T follicular helper cell (primary cell): ENCODE data around the gene ERLEC1.
"Not testable (repeated sequence)": the region's sequence is repeated elsewhere in the genome, so short reads cannot be mapped to it uniquely, and the experiment has no call there.

ENCODE experiments used
- DNase-seq: peaks from one replicate; pipeline ENCODE4 v3.0.0-alpha.2; 2020; ENCODE audit warnings: low read depth
- total RNA-seq, 2 experiments: gene quantifications; one replicate each; lab custom pipeline; 2026; lab: John Stamatoyannopoulos, UW

The ERLEC1 gene
- total RNA-seq: 58.2 to 60.7 reads per million in 2 experiments

DNA sequence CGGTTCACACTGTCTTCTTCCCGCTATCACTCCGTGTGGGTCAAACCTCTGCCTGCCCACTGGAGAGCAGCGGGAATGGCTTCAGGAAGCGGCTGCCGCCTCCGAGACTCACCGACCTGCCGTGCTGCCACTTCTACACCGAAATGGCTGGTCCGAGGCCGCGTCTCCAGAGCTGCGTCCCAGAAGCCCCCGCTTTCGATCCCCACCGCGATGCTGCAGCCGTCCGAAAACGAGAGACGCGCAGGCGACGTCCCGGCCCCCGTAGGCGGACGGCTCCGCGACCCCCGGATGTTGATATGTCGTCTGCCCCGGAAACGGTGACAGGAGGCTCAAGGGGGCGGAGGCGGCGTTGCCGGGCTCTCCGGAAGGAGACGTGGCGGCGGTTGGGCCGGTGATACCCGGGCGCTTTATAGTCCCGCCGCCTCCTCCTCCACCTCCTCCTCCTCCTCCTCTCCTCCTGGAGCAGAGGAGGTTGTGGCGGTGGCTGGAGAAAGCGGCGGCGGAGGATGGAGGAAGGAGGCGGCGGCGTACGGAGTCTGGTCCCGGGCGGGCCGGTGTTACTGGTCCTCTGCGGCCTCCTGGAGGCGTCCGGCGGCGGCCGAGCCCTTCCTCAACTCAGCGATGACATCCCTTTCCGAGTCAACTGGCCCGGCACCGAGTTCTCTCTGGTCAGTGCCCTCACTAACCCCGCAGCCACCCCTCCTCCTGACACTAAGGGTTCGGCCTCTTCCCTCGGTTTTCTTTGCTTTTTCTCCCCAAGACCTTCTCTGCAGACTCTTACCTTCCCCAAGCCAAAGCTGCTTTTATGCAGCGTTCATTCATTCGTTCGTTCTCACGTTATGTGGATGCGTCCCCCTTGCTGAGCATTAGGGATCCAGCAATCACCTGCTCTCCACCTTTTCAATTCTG lies at the start of gene ERLEC1, which contains the start of gene ASB3:
Gene ERLEC1, plus strand, starts transcription at position 340 of the 909 bp plus-strand sequence. Its CDS starts 167 bp downstream, at position 507.
Gene ASB3, minus strand, starts transcription at position 249 of the 909 bp plus-strand sequence. CDS start 21,381 bp downstream, outside the sequence.
- peak; percentile 79 for DNase-seq

DNA sequence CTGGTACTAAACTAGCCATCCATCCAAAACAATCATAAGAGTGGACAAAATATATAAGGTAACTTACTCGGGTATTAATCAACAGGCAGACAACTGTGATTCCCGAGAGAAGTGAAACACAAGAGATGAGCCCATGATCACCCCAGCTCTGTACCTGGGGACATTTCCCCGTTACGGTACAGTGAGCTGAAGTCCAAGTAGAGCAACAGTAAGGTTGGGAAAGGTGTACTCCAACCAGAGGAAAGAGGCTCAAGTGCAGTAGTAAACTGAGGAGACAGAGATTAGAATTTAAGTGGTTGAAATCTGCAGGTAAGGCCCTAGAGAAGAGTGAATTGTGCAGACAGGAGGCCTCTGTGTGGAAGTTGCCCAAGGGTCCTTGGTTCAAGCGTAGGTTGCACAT lies 49.8 kb upstream of the ERLEC1 start:
- DNase-seq: no peak

DNA sequence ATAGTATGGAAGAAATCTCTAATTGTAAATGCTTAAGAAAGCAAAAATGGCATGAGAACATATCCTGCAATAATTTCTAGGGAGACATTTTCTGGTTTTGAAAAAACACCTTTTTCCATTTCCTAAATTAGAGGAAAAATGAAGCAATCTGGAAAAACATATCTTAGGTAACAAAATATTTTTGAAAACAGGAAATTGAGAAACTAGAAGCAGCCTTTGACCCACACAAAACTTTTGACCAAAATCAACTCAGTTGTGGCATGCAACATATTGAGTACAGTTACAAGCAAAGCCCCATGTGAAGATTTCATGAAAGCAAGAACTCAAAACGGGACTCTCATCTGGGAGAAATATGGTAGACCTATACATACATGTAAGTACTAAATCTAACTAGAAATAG lies 47.8 kb upstream of the ERLEC1 start:
- DNase-seq: no peak

DNA sequence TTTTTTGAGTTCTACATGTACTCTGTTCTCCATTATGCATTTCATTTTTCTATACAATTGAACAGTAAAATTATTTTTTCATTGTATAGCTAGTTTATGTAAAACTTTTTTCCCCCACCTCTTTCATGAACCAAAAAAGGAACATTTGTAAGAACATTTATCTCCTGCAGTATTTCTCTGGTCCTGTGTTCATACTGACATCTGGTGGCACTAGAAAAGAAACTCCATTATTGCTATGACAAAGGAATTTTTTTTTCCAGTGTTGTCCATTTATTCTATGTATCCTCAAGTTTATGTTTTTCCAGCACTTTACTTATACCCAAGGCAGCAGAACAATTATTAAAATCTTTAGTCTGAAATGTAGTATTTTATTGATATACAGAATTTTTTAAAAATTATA lies 46.7 kb upstream of the ERLEC1 start:
- no peak for DNase-seq

DNA sequence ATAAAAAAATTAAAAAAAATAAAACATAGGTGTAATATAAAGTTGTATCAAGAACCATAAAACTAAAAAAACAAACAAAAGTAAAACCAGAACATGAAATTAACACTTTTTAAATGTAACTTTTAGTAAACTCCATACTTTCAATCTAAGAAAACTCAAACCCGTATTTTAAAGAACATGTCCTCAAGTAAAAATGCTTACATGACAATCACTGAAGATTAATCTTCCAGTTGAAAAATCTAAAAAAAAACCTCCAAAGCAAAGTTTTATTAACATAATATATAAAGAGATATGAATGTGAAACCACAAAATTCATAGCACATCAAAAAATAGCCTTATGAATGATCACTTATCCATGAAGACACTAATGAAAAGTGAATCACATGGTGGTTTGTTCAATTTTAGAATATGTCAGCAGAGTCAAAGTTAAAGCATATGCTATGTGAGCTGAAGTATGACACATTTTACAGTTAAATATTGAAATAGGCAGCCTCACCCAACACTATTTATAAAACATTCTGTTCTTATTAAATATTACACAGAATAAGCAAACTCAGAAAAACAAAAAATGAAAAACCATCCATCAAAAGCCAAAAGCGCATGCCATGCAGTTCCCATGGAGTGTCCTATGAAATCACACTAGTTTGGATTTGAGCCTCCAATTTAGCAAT lies 42.3 kb upstream of the ERLEC1 start:
- DNase-seq: no peak

- DNase-seq: no peak
Observed at GRCh38 chr2:53750041-53750768, 36.6 kb upstream of the ERLEC1 start.

DNA sequence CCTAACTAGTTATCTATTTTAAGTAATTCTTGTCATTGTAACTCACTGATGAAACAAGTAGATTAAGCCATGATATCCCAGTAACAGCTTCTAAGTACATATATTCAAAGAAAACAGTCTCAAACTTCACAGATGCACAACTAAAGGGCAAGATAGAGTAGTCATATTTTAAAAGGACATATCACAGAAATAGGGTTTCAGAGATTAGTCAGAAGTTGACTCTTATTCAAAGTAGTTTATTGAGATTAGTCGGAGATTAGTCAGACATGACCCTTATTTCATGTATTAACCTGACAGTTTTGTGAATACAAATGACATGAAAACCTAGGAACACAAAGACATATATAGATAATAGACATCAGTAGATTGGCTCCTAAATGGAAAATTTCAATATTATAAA lies 35.1 kb upstream of the ERLEC1 start:
- no peak for DNase-seq

DNA sequence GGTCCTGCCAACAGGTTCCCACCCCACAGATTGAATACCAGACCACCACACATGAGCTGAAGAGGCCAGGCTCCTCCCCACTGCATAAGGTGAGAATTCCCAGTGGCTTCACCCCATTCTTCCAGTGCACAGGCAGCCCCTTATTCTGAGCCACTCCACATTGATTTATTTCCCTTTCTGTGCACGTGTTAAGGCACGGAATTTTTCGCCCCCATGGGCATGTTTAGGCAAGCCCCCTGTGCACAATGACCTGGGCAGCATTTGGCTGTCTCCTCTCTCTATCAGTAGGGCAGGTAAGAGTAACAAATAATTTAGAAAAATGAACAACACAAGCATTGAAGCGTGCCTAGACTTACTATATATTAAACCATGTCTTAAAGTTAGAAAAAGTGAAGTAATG lies 34.5 kb upstream of the ERLEC1 start:
- DNase-seq: no peak

DNA sequence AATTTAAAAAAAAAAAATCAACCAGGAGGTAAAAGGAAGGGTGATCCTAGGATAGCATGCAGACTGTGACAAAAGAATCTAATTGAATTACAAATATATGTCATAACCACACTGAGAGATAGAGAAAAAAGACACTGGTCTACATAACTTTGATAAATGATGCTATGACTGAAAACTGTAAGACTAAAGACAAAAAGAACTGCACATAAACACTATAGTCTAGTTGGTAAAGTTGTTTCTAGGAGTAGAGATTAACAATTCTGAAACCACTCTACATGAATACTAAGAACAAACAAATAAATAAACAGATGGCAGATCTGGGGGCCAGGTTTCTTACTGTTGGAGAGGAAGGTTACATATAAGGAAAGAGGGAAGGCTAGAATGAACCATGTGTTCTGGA lies 33.8 kb upstream of the ERLEC1 start:
- DNase-seq: no peak

GRCh38 chr2:53755121-53755520 lies 31.7 kb upstream of the ERLEC1 start:
- no peak for DNase-seq

DNA sequence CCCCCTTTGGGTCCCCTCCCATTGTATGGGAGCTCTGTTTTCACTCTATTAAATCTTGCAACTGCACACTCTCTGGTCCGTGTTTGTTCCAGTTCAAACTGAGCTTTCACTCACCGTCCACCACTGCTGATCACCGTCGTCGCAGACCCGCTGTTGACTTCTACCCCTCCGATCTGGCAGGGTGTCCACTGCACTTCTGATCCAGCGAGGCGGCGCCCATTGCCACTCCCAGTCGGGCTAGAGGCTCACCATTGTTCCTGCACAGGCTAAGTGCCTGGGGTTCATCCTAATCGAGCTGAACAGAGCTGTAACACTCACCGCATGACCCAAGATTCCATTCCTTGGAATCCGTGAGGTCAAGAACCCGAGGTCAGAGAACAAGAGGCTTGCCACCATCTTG lies 30.2 kb upstream of the ERLEC1 start:
- no peak for DNase-seq

DNA sequence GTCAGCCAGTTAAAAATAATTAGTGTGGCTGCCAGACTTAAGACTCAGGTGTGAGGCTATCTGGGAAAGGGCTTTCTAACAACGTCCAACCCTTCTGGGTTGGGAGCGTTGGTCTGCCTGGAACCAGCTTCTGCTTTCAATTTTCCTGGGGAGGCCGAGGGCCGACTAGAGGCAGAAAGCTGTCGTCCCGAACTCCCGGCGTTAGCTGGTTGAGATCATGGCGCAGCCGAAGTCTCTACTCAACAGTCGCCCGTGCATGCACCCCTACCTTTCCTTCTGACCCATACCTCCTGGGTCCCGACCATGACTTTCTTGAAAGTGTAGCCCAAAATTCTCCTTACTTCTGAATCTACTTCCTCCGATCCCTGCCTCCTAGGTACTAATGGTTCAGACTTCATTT lies 29.6 kb upstream of the ERLEC1 start:
- not testable (repeated sequence) for DNase-seq

DNA sequence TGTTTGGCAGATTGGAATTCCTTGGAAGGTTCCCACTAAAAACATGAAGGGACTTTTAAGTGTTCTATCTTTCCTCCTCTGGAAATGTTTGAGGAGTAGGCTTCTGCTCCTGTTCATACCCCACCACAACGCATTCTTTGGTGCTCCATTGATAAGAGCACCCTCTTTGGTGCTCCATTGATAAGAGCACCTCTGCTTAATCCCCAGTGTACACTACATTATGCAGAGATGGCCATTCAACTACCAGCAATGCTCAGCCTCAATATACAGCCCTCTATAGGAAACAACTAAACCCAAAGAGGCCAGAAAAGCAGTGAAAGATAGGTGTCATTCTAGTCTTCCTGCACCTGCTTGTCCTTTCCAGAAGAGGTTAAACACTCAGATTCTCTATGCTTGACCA lies 21.1 kb upstream of the ERLEC1 start:
- no peak for DNase-seq

DNA sequence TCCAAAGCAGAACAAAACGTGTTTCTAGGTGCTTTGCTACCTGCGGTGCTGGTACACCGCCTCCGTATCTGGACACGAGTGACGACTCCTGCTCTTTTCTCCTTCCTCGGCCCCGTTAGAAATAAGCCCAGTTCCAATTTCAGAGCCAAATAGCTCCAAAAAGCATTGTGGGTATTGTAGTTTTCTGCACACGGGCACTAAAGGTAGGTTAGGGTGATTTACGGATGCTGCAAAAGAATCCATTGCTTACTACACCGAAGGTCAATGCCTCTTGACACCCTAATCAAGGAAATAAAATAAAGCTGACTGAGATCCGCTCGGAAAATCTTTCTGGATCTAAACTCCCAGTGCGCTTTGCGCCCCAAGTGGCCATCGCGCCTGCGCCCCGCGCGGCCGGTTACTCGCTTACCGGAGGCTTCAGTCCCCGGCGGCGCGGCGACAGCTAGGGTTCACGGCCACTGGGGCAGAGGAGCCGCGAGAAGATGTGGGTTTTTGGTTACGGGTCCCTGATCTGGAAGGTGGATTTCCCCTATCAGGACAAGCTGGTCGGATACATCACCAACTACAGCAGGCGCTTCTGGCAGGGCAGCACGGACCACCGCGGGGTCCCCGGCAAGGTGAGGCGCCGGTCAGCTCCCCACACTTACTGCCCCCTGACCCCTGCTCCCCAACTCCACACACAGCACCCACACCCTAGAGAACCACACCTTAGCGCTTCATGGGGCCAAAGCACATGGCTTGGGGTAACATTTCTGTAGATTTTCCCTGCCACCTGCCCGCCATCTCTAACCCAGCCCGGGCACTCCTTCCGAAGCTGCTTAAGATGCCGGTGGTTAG lies 19.2 kb upstream of the ERLEC1 start, which contains the start of gene CHAC2:
Gene CHAC2, plus strand, starts transcription at position 400 of the 837 bp plus-strand sequence. Its CDS starts 83 bp downstream, at position 483.
- peak; percentile 74 for DNase-seq

- no peak for DNase-seq
Observed at GRCh38 chr2:53768242-53768542, 18.7 kb upstream of the ERLEC1 start.

DNA sequence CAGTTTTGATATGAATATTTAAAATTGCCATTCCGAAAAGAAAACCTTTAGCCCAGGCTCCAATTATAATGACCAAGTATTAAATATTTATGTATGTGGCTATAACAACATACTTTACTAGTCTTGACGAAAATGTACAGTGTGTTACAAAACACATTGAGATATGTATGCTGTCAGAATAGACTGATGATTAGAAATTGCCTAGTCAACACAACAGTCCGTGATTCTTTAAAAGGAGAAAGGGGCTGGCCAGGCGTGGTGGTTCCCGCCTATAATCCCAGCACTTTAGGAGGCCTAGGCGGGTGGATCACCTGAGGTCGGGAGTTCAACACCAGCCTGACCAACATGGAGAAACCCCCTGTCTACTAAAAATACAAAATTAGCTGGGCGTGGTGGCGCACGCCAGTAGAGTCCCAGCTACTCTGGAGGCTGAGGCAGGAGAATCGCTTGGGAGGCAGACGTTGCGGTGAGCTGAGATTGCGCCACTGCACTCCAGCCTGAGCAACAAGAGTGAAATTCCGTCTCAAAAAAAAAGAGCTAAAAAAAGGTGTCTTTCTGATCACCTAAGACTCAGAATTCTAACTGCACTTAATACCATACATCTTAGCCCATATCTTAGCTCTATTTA lies 17.4 kb upstream of the ERLEC1 start:
- DNase-seq: no peak

GRCh38 chr2:53770264-53770663 lies 16.6 kb upstream of the ERLEC1 start:
- DNase-seq: no peak

DNA sequence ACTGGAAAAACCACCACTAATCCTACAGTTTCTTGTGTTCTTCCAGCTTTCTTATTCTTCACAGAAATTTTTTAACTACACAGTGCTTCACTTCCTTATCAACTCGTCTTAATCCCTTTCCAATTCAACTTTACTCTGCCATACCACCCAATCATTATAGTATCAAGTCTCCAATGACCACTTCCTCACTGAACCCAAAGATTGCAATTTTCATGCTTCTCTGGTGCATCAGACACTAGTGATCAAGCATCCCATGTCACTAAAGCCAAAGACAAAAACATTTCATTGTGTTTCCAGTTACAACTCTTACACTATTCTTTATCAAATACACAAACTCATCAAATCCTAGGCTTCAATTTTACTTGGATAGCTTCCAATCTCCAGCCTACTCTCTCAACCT lies 9.7 kb upstream of the ERLEC1 start:
- DNase-seq: no peak

DNA sequence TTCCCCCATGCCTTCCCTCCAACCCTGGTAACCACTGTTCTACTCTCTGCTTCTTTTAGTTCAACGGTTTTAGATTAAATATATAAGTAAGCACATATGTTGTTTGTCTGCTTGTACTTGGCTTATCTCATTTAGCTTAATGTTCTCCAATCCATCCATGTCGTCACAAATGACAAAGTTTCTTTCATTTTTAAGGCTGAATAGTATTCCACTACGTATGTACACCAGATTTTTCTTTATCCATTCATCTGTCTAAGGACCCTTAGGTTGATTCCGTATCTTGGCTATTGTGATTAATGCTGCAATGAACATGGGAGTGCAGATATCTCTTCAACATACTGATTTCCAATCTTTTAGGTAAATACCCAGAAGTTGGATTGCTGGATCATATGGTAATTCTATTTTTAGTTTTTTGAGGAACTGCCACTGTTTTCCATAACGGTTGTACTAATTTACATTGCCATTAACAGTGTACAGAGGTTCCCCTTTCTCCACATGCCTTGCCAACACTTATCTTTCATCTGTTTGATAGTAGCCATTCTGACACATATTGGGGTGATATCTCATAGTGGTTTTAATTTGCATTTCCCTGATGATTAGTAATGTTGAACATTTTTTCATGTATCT lies 8.2 kb upstream of the ERLEC1 start:
- DNase-seq: no peak

DNA sequence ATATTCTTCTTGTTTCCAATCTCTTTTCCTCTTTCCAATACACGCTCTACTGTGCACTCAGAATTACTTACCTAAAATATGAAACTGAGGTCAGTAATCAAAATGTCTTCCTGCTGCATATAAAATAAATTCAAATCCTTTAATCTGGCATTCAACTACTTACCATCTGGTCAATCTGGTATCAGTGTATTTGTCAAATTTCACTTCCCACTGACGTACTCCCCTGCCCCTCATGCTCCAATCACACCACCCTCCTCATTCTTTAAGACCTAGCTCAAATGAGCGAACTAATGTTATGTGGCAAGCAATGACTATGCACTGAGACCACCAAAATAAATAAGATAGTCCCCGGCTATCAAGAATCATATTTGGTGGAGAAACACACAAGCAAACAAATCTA lies 6.8 kb upstream of the ERLEC1 start:
- DNase-seq: no peak

GRCh38 chr2:53782676-53783075 lies 4.2 kb upstream of the ERLEC1 start:
- DNase-seq: no peak
